Transverse colon (tissue), 3 donors: Measurements from ENCODE around the gene PSMA5.

Source experiments
- EP300 ChIP-seq: sonication (generic); formaldehyde crosslinking; IDR thresholded peaks from one replicate; pipeline ENCODE4 v1.6.1; 2017; ENCODE audit warnings: antibody characterized with exemption, low read depth
- TF ChIP-seq, protein P1 (sequence below), 5 experiments: fragments of 200-600 bp in 3 of 5; fragments of 450-650 bp in 2 of 5; sonication (generic) in 3 of 5; IDR thresholded peaks; 1 replicate in 2 of 5; 2 replicates in 3 of 5; pipeline ENCODE4 v1.5.1; 2016 to 2017; ENCODE audit warnings: antibody characterized with exemption in 5 of 5, inconsistent platforms in 3 of 5, mild to moderate bottlenecking in 2 of 5, moderate library complexity in 1 of 5

DNA sequence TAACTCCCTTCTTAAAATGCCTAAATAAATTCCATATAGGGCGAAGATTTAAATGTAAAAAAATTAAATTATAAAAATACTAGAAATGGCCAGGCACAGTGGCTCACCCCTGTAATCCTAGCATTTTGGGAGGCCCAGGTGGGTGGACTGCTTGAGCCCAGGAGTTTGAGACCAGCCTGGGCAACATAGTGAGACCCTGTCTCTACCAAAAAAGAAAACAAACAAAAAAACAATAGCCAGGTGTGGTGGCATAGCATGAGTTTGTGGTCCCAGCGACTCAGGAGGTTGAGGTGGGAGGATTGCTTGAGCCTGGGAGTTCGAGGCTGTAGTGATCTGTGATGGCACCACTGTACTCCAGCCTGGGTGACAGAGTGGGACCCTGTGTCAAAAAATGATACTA lies 46.3 kb downstream of the PSMA5 start:
- TF ChIP-seq EP300, result no peak
- TF ChIP-seq, protein P1, sequence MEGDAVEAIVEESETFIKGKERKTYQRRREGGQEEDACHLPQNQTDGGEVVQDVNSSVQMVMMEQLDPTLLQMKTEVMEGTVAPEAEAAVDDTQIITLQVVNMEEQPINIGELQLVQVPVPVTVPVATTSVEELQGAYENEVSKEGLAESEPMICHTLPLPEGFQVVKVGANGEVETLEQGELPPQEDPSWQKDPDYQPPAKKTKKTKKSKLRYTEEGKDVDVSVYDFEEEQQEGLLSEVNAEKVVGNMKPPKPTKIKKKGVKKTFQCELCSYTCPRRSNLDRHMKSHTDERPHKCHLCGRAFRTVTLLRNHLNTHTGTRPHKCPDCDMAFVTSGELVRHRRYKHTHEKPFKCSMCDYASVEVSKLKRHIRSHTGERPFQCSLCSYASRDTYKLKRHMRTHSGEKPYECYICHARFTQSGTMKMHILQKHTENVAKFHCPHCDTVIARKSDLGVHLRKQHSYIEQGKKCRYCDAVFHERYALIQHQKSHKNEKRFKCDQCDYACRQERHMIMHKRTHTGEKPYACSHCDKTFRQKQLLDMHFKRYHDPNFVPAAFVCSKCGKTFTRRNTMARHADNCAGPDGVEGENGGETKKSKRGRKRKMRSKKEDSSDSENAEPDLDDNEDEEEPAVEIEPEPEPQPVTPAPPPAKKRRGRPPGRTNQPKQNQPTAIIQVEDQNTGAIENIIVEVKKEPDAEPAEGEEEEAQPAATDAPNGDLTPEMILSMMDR (IDR thresholded peaks at IDR 0.05), result no peak
